ENCODE measurements around the gene TCF7L2.

TCF7L2 gene

DNA sequence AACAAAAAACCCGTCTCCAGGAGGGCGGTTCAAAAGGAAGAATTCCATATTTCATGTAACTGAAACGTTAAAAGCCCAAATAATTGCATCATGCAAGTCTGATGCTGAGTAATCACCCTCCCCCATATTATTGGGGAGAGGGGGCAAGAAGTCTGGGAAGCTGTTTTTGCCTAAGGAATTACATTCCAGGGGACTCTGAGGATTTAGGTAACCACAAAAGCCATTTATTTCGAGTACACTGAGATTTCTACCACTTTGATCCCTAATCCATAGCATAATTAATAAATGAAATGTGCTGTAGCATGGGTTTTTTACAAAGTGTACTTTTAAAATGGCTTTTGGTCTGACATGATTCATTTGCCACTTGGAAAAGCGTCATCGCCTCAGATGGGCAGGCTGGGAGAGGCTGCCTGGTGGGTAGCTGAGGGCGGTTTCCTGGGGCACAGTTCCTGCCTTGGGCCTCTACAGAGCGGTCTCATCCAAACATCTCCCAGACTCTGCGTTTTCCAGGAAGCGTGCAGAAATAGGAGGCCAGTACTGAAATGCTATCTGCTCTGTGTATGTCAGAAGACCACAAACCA is 106.5 kb downstream of the TCF7L2 start:
- no peak for DNase-seq (ENCODE audit: extremely low read depth, insufficient read length)
- no peaks in the 10 kb centered on the region for H3K36me3 ChIP-seq (ENCODE audit: control insufficient read depth, insufficient read depth, low read length)
- H3K4me3 ChIP-seq (replicated peaks; ENCODE audit: low read depth, low read length) = no peak overlapping the region
- no peaks in the 10 kb centered on the region; the same call in none of the 2 replicates for H3K27me3 ChIP-seq (replicated peaks; ENCODE audit: control insufficient read depth, insufficient read depth, low read length)
- TF ChIP-seq, protein P1, sequence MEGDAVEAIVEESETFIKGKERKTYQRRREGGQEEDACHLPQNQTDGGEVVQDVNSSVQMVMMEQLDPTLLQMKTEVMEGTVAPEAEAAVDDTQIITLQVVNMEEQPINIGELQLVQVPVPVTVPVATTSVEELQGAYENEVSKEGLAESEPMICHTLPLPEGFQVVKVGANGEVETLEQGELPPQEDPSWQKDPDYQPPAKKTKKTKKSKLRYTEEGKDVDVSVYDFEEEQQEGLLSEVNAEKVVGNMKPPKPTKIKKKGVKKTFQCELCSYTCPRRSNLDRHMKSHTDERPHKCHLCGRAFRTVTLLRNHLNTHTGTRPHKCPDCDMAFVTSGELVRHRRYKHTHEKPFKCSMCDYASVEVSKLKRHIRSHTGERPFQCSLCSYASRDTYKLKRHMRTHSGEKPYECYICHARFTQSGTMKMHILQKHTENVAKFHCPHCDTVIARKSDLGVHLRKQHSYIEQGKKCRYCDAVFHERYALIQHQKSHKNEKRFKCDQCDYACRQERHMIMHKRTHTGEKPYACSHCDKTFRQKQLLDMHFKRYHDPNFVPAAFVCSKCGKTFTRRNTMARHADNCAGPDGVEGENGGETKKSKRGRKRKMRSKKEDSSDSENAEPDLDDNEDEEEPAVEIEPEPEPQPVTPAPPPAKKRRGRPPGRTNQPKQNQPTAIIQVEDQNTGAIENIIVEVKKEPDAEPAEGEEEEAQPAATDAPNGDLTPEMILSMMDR (IDR thresholded peaks at IDR 0.05; ENCODE audit: insufficient read depth, low read length, poor library complexity, severe bottlenecking) = no peak

DNA sequence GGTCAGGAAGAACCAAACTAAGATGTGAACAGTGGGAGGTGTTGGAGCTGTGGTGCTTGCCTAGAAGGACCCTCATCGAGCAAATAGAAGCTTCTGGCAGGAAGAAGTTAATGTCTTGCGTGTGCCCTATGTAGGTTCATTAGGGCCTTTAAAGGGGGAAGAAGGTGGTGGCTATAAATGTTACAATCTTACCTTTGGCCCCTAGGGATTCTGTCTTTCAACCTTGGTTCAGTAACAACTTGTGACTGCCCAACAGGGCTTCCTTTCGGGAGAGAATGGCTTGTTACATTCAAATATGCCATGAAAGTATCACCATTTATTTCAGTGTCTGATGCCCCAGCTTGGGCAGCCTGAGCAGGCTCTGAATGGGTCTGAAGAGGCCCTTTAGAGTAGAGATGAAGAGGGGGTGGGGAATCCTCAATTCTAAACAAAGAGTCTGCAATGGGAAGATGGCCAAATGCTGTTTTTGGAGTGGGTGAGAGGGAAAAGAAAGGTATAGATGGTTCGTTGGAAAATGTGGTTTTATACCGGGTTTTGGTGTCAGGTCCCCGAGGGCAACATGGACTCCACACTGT is 108.0 kb downstream of the TCF7L2 start:
- peaks cover 2% of the 10 kb centered on the region for H3K27me3 ChIP-seq (replicated peaks; ENCODE audit: control insufficient read depth, insufficient read depth, low read length)
- TF ChIP-seq, protein P1 (IDR thresholded peaks at IDR 0.05; ENCODE audit: insufficient read depth, low read length, poor library complexity, severe bottlenecking) = no peak
- no peaks in the 10 kb centered on the region for H3K36me3 ChIP-seq (ENCODE audit: control insufficient read depth, insufficient read depth, low read length)
- no peak overlapping the region for H3K4me3 ChIP-seq (replicated peaks; ENCODE audit: low read depth, low read length)
- DNase-seq (ENCODE audit: extremely low read depth, insufficient read length) = no peak

- Histone ChIP-seq H3K4me3 (replicated peaks; ENCODE audit: low read depth, low read length) (no peak overlapping the region), H3K36me3 (ENCODE audit: control insufficient read depth, insufficient read depth, low read length) (no peaks in the 10 kb centered on the region), H3K27me3 (replicated peaks; ENCODE audit: control insufficient read depth, insufficient read depth, low read length) (peaks cover 2% of the 10 kb centered on the region)
- DNase-seq (ENCODE audit: extremely low read depth, insufficient read length) = no peak
- TF ChIP-seq, protein P1 (IDR thresholded peaks at IDR 0.05; ENCODE audit: insufficient read depth, low read length, poor library complexity, severe bottlenecking) = no peak
Measured at GRCh38 chr10:113058523-113059370, 108.7 kb downstream of the TCF7L2 start.

DNA sequence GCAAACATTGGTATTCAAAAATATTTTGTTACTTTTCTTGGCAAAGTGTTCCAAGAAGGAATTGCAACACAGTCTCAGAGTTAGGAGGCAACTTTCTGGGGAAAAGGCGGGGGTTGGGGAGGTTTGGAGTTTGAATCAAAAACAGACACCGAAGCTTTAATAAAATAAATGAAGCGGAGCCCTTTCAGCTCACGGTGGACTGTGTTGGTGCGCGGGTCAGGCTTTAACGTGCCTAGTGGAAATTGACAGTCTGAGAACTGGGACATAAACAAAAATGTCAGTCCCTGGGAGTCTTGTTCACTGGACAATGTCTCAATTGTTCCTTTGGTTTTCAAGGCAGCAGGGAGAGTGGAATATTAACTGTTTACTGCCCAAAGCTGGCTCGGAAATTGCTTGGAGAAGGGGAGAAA is 109.3 kb downstream of the TCF7L2 start:
- no peak for DNase-seq (ENCODE audit: extremely low read depth, insufficient read length)
- no peaks in the 10 kb centered on the region for H3K36me3 ChIP-seq (ENCODE audit: control insufficient read depth, insufficient read depth, low read length)
- peaks cover 2% of the 10 kb centered on the region for H3K27me3 ChIP-seq (replicated peaks; ENCODE audit: control insufficient read depth, insufficient read depth, low read length)
- TF ChIP-seq, protein P1 (IDR thresholded peaks at IDR 0.05; ENCODE audit: insufficient read depth, low read length, poor library complexity, severe bottlenecking) = no peak
- H3K4me3 ChIP-seq (replicated peaks; ENCODE audit: low read depth, low read length) = no peak overlapping the region

GRCh38 chr10:113060201-113061053 is 110.4 kb downstream of the TCF7L2 start:
- Histone ChIP-seq H3K27me3 (replicated peaks; ENCODE audit: control insufficient read depth, insufficient read depth, low read length) (peaks cover 2% of the 10 kb centered on the region), H3K36me3 (ENCODE audit: control insufficient read depth, insufficient read depth, low read length) (no peaks in the 10 kb centered on the region), H3K4me3 (replicated peaks; ENCODE audit: low read depth, low read length) (no peak overlapping the region)
- TF ChIP-seq, protein P1 (IDR thresholded peaks at IDR 0.05; ENCODE audit: insufficient read depth, low read length, poor library complexity, severe bottlenecking) = no peak
- DNase-seq (ENCODE audit: extremely low read depth, insufficient read length) = no peak
